Pancreas (tissue), 10 donors: ENCODE measurements around the gene SAMD13. TPM values are rescaled to one million over a fixed set of nuclear protein-coding genes. Genes with fewer than 3 reads are reported as not detected.

ENCODE experiments used
- ATAC-seq, 4 donors: fragments of 200-7000 bp; cut with Tn5 transposase; one replicate each; pipeline versions ENCODE4 v1.8.0 to v1.9.1; 2020; ENCODE audit warnings: mild to moderate bottlenecking in 4 of 4, moderate library complexity in 4 of 4
- DNase-seq, 6 donors: peaks; one replicate each; pipeline ENCODE4 v3.0.0-alpha.2; 2020
- FAIRE-seq: peaks from 2 replicates; lab custom pipeline; 2012; peaks lifted over from hg19 to GRCh38; lab: Jason Lieb, UNC
- H3K27ac ChIP-seq, 4 donors: fragments of 200-600 bp; sonication (generic); 1 replicate in 3 of 4; 2 replicates in 1 of 4; pipeline versions ENCODE4 v1.5.0 to v1.8.0; 2020
- H3K27me3 ChIP-seq, 4 donors: fragments of 200-600 bp; one replicate each; pipeline ENCODE4 v1.8.0; 2021
- H3K36me3 ChIP-seq, 3 donors: fragments of 200-600 bp; sonication (generic) in 1 of 3; one replicate each; pipeline versions ENCODE4 v1.5.0 to v1.8.0; 2020 to 2021
- H3K4me1 ChIP-seq, 3 donors: fragments of 200-600 bp; one replicate each; pipeline ENCODE4 v1.8.0; 2021
- H3K4me3 ChIP-seq, 4 donors: fragments of 200-600 bp; sonication (generic) in 2 of 4; one replicate each; pipeline versions ENCODE4 v1.5.0 to v1.8.0; 2020 to 2021
- H3K9me3 ChIP-seq, 4 donors: fragments of 200-600 bp; one replicate each; pipeline ENCODE4 v1.8.0; 2021
- CTCF ChIP-seq, 4 donors: fragments of 200-600 bp; sonication (generic) in 3 of 4; IDR thresholded peaks; one replicate each; pipeline versions ENCODE4 v1.5.0 to v1.8.0; 2021; ENCODE audit warnings: antibody characterized with exemption in 4 of 4
- WGBS, 2 donors: extraction: QIAGEN DNeasy Blood & Tissue Kit; methylation state at CpG; one replicate each; pipeline ENCODE4 v1.1.7; 2013; 5-methylcytosine and 5-hydroxymethylcytosine counted together
- intact Hi-C, 3 donors: fragments of 100-400 bp; cut with DNase I; formaldehyde crosslinking; loops; one replicate each; pipeline versions ENCODE4 v1.11.1 to v1.14.2; 2022
- polyA plus RNA-seq, 2 donors: library from polyadenylated mRNA; stranded (reverse); fragments of 200-250 nt; gene quantifications; one replicate each; pipeline ENCODE4 v1.2.3, GENCODE V29; 2013
- total RNA-seq, 6 donors: library from RNA; stranded (reverse); fragmentation: NEBNext Ultra II Directional in 4 of 6; extraction: Animal tissue kit (Norgen Biotek cat#: 25700) in 4 of 6; gene quantifications; one replicate each; pipeline versions ENCODE4 v1.2.1 to v1.2.4, GENCODE V29; 2021 to 2023
- donor health status: healthy with polysubstance abuse.
- donor health status: DM: no; HTN: no; CAD: no; lungs with moderate emphysema.
- donor health status: DM: no; HTN: no; CAD: no.
- donor health status: control.
- donor health status: control.
- donor health status: Bipolar disorder and iron deficiency.
- donor health status: DM: yes; HTN: yes; CAD: no.
- donor health status: DM: no; HTN: no; CAD: no.
- donor health status: DM: no; HTN: no; CAD: no.
- donor health status: DM: yes; HTN: yes; CAD: no.

SAMD13 gene
- total and polyA plus RNA-seq, 8 donors = 0.57 to 2.6 (median 0.67) TPM

- H3K27me3 ChIP-seq = no peaks in the 10 kb centered on the region
- intact Hi-C loops = no loop called here
- 83 to 85% methylated on average over 3 of the region's 3 CpGs for WGBS, 2 donors
- H3K4me3 ChIP-seq = no peak overlapping the region
- no peak overlapping the region for H3K27ac ChIP-seq
- no peak for ATAC-seq
- H3K36me3 ChIP-seq = no peaks in the 10 kb centered on the region
- H3K4me1 ChIP-seq = no peaks in the 10 kb centered on the region
- DNase-seq = no peak
- no peaks in the 10 kb centered on the region for H3K9me3 ChIP-seq
- TF ChIP-seq CTCF (IDR thresholded peaks at IDR 0.05) = no peak
- FAIRE-seq = no peak
Observed at GRCh38 chr1:84355556-84355955, 54.0 kb downstream of the SAMD13 start.

- H3K4me3 ChIP-seq = no peak overlapping the region
- intact Hi-C loops = no loop called here
- no peak for DNase-seq
- 88 to 90% methylated on average over 1 of the region's 1 CpG for WGBS, 2 donors
- no peaks in the 10 kb centered on the region for H3K9me3 ChIP-seq
- no peak for FAIRE-seq
- no peak overlapping the region for H3K27ac ChIP-seq
- TF ChIP-seq CTCF (IDR thresholded peaks at IDR 0.05) = no peak
- ATAC-seq = no peak
- no peaks in the 10 kb centered on the region for H3K27me3 ChIP-seq
- H3K36me3 ChIP-seq = no peaks in the 10 kb centered on the region
- no peaks in the 10 kb centered on the region for H3K4me1 ChIP-seq
Observed at GRCh38 chr1:84356881-84357280, 55.4 kb downstream of the SAMD13 start.

- intact Hi-C loops = no loop called here
- ATAC-seq = no peak
- Histone ChIP-seq H3K27ac (no peak overlapping the region), H3K9me3 (no peaks in the 10 kb centered on the region), H3K27me3 (no peaks in the 10 kb centered on the region), H3K4me3 (no peak overlapping the region), H3K4me1 (no peaks in the 10 kb centered on the region), H3K36me3 (no peaks in the 10 kb centered on the region)
- no peak for DNase-seq
- TF ChIP-seq CTCF (IDR thresholded peaks at IDR 0.05) = no peak
- WGBS, 2 donors = 87 to 90% methylated on average over 4 of the region's 4 CpGs
- FAIRE-seq = no peak
Observed at GRCh38 chr1:84358695-84359094, 57.2 kb downstream of the SAMD13 start.

GRCh38 chr1:84360316-84360715, 58.8 kb downstream of the SAMD13 start:
- FAIRE-seq (no peak), DNase-seq (no peak), ATAC-seq (peak in 1 of 4 donors; percentile 12)
- WGBS, 2 donors = 81 to 96% methylated on average over 1 of the region's 1 CpG
- Histone ChIP-seq H3K4me3 (no peak overlapping the region), H3K9me3 (no peaks in the 10 kb centered on the region), H3K36me3 (no peaks in the 10 kb centered on the region), H3K27me3 (no peaks in the 10 kb centered on the region), H3K27ac (no peak overlapping the region), H3K4me1 (no peaks in the 10 kb centered on the region)
- no peak for TF ChIP-seq CTCF (IDR thresholded peaks at IDR 0.05)
- intact Hi-C loops = no loop called here

- TF ChIP-seq CTCF (IDR thresholded peaks at IDR 0.05) = no peak
- H3K4me1 ChIP-seq = peaks cover 0 to 7% (median 0%) of the 10 kb centered on the region in 3 donors
- 90 to 95% methylated on average over 3 of the region's 3 CpGs for WGBS, 2 donors
- H3K27me3 ChIP-seq = no peaks in the 10 kb centered on the region
- FAIRE-seq (no peak), ATAC-seq (no peak), DNase-seq (no peak)
- no peak overlapping the region for H3K27ac ChIP-seq
- no peaks in the 10 kb centered on the region for H3K36me3 ChIP-seq
- H3K9me3 ChIP-seq = no peaks in the 10 kb centered on the region
- intact Hi-C loops = no loop called here
- H3K4me3 ChIP-seq = no peak overlapping the region
Observed at GRCh38 chr1:84361796-84362195, 60.3 kb downstream of the SAMD13 start.
